Right lung (tissue), 5 donors: Measurements from ENCODE around the gene IGIP. TPM values are rescaled to one million over a fixed set of nuclear protein-coding genes. Genes with fewer than 3 reads are reported as not detected.

Source experiments
- DNase-seq, 2 donors: peaks; one replicate each; pipeline ENCODE4 v3.0.0-alpha.2; 2013
- polyA plus RNA-seq, 5 donors: library from polyadenylated mRNA; unstranded; fragments of 120-200 nt; gene quantifications; one replicate each; pipeline versions ENCODE4 v1.2.1 to v1.2.3, GENCODE V29; 2013; ENCODE audit warnings: inconsistent platforms in 1 of 5, low replicate concordance in 1 of 5; ENCODE audit not compliant: insufficient read length in 5 of 5, insufficient read depth in 1 of 5

Gene IGIP
- polyA plus RNA-seq, 5 donors = 5.1 to 6.6 (median 5.3) TPM

DNA sequence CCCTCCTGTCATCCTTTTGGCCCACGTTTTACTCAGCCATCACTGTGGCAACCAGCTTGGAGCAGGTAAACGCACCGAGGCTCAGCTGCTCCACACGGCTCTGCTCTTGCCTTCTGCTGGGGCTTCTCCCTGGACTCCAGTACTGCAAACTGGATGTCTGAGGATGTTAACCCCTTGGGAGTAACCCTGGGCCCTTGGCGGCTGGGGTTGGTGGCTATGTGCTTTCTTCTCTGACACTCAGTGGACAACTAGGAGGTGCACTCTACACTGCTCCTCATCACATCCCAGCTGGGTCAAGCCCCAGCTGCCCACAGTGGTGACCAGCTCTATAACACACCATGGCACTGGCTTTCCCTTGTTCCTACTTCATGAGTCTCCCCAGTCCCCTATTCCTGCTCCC is 37.0 kb downstream of the IGIP start:
- no peak for DNase-seq

DNA sequence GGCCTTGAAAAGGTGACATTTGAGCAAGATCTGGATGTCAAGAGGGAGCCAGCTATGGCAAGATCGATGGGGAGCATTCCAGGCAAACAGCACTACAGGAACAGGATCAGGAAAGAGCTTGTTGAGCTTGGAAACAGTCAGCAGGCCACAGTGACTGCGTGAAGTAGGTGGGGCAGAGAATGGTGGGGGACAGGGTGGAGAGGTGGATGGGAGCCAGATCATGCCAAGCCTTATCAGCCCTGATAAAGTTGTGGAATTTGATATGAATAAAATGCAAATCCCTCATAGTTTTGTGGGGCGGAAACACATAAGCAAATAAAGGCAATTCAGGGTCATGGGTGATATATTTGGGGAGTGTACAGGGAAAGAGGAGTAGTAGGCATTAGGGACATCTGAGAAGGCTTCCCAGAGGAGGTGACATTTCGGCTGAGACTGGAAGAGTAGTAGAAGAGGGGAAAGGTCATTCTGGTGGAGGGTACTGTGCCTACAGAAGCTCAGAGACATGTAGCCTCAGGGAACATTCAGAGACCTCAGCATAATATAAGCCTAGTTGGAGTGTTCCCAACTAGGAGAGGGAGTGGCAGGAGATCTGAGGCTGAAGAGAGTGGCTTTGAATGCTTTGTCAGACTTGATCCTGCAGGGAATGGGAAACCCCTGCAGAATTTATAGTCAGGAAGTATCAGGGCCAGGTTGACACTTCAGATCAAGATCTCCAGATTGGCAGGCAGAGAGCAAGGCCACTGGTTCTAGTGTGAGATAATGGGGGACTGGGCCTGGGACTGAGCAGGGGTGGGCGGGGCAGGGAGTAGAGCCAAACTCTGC is 39.6 kb downstream of the IGIP start:
- DNase-seq = no peak

DNA sequence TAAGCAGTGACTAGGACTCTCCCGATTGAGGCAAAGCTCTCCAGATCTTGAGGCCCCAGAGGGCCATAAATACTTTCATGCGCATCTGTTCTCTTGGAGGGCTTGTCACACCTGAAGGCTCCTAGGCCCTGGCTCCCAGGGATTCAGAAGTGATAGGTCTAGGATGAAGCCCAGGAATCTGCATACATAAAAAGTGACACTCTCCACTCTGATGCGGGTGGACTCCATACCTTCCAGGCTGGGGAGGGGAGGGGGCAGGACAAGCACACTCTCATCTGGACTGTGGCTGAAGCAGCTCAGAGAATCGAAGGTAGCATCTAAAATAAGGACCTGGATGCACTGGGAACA is 40.2 kb downstream of the IGIP start:
- DNase-seq = no peak

DNA sequence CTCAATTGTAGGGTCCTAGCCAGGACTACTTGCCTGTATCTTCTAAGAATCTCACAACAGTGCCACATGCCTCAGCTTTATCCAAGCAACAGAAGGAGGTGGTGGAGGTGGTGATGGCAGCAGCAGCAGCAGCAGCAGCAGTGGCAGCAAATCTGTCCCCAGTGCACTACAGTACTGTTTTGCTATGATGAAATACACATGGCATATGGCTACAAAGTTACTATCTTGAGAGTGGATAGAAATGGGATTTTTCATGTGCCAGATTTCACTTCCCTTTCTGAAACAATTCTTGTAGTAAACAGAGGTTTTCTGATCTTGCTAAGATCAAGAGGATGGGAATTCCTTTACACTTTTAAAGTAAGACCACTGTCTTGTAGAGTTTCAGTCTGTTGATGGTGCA is 41.2 kb downstream of the IGIP start:
- DNase-seq = no peak

DNA sequence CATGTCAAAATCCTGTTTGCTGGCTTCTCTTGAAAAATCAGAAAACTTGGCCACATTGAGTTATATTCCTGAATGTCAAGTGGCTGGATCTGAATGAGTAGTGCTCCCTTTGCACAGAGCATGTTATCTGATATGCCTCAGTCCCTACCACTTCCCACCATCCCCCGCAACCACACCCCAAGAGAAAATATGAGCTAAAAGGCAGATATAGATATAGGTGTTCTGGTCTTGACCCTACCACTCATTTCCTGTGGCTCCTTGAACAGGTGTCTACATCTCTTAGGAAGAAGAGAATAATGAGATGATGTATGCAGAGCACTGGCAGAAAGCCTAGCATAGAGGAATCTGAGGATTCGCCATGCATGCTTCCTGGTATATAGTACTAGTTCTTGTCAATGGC is 42.6 kb downstream of the IGIP start:
- no peak for DNase-seq

DNA sequence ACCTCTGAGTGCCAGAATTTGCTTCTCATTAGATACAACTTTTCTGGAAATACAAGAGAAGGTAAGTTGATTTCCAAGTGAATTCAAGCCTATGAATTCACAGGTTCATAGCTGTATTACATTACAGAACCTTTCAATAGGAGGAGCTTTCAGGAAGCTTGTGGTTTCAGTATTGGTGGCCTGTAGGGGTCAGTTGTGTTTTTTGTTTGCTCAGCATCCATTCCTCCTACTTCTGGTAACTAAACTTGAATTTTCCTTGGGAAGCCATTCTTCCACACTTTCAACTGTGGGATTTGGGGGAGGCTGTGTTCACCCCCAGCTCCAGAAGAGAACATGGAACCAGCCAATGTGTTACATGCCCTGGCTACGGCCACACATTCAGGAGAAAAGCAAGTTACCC is 43.7 kb downstream of the IGIP start:
- DNase-seq = no peak

DNA sequence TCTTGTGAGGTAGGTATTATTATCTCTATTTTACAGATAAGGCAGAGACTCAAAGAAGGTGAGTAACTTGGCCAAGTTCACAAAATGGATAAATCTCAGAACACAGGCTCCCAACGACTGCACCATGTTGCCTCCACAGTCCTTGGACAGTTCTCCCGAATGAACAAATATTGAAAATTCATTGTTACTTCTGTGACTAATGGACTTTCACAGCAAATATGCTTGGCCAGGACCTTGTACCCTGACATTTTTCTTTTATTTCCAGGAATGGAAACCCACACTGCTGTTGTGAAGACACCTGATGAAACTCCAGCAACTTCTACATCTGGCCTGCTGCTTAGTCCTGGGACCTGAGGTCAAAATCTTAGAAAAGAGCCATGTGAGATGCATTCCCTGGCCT is 46.7 kb downstream of the IGIP start:
- no peak for DNase-seq

DNA sequence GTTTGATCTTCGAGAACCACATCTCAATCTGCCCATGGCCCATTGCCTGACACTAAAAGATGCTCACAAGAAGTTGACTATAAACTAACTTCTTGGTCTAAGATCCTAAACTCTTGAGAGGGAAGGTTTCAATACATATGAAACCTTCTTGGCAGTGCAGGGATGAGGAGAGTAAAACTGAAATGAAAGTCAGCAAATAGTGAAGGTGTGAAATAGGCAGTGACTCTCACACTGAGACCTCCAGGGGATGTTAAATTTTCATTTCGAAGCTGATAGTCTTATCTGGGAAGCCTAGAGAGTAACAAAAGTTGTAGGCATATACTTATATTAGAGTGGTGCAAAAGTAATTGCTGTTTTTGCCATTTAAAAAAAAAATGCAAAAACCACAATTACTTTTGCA is 48.3 kb downstream of the IGIP start:
- no peak for DNase-seq

DNA sequence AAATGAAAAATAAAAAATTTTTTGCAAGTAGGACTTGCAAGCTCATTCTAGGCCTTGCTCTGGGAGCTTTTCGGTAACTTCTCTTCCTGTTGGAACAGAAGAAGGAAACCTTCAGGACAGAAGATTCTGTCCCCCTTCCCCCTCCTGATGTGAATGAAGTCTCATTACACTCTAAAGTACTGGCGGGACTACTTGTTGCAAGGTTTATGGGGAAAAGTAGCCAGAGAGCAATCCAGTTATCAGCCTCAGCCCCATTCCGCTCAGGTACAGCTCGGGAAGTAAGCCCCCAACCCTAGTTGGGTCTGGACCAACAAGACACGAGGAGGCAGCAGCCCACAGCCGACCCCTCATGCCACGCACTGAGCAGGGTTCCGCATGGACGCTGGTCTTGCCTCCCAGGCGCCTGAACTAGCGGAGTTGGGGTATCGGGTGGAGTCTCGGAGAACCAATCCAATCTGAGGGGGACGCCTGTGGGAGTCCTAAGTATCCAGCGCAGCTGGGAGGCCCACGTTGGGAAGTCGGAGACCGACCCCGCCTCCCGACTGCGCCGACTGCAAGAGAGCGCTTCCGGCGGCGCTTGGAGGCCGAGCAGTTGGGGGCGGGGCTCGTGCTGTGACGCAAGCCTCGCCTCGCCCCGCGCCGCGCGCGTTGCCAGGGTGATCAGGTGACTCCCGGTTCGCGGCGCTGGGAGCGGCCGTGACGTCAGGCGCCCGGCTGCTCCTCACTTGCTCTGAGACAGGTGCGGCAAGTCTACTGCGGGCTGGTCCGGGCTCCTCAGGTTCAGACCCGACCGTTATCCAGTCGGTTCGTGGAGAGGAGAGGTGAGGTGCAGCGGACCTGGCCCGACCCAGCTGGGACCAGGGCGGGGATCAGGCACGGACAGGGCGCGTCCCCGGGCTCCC is 49.0 kb downstream of the IGIP start, which contains the start of gene CYSTM1:
Gene CYSTM1, plus strand, starts transcription at position 724 of the 902 bp plus-strand sequence. CDS start 19,278 bp downstream, outside the sequence.
- peak; percentile 98 for DNase-seq

DNA sequence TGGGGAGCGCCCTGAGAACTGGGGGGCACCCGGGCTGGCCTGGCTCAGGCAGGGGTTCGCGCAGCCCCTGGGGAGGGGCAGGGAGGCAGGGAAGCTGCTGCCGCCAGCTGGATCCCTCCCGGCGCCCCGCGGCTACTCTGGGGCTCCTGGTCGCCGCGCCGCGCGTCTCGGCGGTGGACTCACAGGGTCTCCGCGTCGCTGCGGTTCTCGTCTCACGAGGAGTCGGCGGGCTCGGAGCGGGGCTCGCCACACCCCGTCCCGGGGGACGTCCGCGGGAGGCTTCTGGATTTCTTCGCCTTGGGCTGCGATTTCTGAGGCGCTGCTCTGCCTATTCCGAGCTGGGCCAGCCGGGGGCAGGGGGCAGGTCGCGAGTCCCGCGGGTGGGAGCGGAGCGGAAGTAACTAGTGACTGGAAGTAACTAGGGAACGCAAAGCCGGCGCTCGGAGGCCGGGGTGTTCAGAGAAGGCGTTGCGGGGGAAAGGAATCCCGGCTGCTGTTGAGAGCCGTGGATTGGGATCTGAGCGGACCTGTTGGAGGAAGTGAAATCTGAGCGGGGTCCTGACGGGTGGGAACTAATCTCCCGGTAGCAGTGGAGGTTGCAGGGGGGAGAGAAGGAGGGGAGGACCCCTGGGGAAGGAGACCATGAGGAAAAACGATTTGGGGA is 49.8 kb downstream of the IGIP start:
- DNase-seq = peak; percentile 76 to 78

DNA sequence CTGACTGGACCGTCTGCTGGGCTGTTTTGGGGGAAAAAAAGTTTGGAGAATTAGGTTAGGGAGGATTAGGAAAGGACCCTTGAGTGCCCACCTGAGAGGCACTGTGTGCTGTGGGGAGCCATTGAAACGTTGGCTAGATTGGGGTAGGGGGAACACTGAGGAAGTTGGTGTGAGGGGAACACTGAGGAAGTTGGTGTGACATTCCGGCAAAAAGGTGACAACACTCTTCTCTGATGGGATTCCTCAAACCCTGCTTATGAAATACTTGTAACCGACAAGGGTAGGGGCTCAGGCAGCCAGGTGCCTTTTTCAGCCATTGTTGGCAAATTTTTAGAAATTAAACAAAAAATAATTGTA is 50.3 kb downstream of the IGIP start:
- no peak for DNase-seq

DNA sequence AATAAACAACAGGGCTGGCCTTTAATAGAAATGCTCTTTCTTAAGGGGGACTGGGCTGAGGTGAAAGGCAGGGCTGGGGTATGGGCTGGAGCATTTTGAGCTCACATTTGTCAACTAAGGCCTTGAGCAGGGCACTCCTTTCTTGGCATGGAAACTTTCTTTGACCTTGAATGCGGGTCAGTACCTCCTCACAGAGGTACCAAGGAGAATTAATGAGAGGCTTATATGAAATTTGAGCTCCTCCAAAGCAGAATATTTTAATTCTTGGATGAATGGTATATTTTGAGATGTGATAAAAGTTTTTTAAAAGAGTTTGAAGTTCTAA is 52.3 kb downstream of the IGIP start:
- no peak for DNase-seq

DNA sequence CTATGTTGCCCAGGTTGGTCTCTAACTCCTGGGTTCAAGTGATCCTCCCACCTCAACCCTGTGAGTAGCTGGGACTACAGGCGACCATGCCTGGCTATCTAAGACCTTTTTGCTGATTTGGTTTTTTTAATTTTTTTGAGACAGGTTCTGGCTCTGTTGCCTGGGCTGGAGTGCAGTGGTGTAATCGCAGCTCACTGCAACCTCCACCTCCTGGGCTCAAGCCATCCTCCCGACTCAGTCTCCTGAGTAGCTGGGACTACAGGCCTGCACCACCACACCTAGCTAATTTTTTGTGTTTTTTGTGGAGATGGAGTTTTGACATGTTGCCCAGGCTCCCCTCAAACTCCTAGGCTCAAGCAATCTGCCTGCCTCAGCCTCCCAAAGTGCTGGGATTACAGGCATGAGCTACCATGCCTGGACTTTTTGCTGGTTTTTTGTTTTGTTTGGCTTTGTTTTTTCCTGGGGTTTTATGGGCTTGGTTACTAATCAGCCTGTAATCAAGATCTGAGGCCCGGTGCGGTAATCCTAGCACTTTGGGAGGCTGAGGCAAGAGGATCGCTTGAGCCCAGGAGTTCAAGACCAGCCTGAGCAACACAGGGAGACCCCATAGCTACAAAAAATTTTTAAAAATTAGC is 52.9 kb downstream of the IGIP start:
- DNase-seq = no peak

Other genes with a start within 250 kb of the IGIP start
- 10 to 100 TPM in 1 of 5 donors, 1 to 10 TPM in 4; 6.1 to 10.1 (median 7.4) TPM for gene NRG2, start 82.6 kb upstream of the IGIP start, polyA plus RNA-seq
- gene PURA, start 11.8 kb upstream of the IGIP start, polyA plus RNA-seq = 10 to 100 TPM in 1 of 5 donors, 1 to 10 TPM in 4; 8.1 to 11.1 (median 9.8) TPM
- gene CYSTM1, start 49.3 kb downstream of the IGIP start, polyA plus RNA-seq = 10 to 100 TPM; 31.6 to 40.7 (median 33.6) TPM
- 100 to 1,000 TPM in 1 of 5 donors, 10 to 100 TPM in 4; 92.0 to 116 (median 94.3) TPM for gene PFDN1, start 177.2 kb downstream of the IGIP start, polyA plus RNA-seq
- 1 to 10 TPM; 5.7 to 9.6 (median 7.6) TPM for gene HBEGF, start 220.7 kb downstream of the IGIP start, polyA plus RNA-seq
- gene SLC4A9, start 234.3 kb downstream of the IGIP start, polyA plus RNA-seq = under 1 TPM; 0.15 to 0.34 (median 0.25) TPM